ENCODE results near the gene MRPS9.
A peak's percentile ranks its signal among the peaks of the same experiment; 100 is the strongest.

The MRPS9 gene

DNA sequence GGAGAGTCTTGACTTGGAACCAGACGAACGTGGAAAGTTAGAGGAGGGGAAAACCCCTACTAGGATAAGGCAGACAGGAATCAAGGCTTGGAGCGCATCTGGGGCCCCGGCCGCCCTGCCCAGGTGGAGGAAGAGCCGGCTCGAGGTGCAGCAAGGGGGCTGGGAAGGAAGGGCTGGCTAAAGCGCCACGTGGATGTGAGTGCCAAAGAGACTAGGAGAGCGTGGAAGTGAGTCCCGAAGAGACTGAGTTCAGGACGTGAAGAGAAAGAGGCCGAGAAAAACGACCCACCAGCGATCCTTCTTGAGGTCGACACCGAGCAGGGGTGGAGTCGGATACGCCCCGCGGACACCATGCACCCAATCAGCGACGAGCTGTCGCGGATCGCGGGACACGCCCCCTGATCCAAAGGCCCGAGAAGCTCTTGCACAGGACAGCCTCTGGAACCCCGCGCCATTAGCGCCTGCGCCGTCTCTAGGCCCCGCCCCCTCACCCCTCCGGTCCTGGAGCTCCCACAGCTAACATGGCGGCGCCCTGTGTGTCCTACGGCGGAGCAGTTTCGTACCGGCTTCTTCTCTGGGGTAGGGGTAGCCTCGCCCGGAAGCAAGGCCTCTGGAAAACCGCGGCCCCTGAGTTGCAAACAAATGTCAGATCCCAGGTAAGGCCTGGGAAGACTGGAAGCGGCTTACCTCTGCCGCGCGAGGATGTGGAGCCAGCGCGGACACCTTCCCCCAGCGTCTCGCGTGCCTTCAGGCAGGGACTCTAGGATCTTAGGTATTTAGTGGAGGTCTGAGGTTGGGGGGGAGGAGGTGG, at the start of gene MRPS9:
Gene MRPS9, plus strand, starts transcription at position 498 of the 811 bp plus-strand sequence. Its CDS starts 24 bp downstream, at position 522.
- DNase-seq: peak; percentile 97 to 99

DNA sequence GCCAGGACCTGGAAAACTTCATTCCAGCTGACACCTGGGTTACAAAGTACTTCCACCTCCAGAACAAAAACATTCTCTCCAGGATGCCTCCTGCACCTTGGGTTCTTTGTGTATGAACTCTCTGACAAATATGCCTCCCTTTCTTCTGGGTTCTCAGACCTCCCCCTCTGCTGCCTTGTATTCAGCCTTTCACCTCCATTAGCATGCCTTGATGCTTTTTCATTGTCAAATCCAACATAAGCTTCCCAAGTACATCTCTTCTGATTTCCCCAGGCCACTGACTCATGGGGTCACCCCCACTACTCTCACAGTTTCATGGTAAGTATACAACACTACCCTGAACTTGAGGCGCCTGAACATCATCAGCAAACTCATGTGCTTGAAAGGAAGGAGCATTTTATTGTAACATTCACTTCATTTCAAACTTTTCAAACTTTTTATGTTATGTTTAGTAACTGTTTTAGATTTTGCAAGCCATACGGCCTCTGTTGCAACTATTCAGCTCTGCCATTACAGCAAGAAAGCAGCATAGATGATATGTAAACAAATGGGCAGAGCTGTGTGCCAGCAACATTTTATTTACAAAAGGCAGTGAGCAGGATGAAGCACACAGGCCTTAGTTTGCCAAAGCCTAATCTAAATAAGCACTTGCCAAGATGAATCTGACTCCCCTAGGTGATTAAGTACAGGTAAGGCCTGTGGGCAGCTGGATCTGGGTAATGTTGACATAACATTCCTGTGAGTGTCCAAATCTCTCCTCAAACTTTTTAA, 32.5 kb upstream of the MRPS9 start:
- no peak for DNase-seq

DNA sequence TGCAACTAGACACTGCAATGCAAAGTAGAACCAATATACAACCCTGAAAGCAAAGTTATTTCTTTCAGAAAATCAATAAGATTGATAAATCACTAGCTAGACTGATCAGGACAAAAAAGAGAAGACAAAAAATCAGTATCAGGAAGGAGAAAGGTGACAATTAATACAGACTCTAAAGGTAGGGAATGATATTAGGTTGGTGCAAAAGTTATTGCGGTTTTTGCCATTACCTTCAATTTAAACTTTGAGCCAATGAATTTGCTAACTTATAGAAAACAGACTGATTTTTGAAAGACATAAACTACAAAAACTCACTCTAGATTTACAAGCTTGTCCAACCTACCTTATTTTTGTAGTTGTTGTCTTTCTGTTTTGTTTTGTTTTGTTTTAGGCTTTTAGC, 30.5 kb upstream of the MRPS9 start:
- no peak for DNase-seq

DNA sequence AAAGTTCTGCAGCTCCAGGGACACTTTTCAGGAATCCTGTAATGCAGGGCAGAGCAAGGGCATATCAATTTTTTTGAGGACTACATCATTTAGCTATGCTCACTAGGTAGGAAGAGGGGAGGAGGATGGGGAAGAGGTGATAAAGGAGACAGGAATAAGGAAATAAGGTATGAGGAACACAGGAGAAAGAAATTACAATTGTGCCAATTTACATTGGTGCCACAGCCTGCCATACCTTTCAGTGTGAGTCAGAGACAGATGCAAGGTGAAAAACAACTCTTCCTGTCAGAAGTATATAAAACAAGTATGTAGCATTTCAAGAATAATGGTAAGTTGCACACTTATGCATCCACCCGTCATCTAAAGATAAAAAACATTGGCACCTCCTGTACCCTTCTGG, 5.4 kb upstream of the MRPS9 start:
- no peak for DNase-seq

DNA sequence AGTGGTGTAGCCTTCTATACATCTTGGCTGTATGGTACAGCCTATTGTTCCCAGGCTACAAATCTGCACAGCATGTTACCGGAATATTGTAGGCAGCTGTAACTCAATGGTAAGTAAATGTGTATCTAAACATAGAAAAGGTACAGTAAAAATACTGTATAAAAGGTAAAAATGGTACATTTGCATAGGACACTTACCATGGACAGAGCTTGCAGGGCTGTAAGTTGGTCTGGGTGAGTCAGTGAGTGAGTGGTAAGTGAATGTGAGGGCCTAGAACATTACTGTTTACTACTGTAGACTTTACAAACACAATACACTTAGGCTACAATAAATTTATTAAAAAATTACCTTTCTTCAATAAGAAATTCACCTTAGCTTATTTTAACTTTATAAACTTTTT, 3.7 kb upstream of the MRPS9 start:
- DNase-seq: no peak

DNA sequence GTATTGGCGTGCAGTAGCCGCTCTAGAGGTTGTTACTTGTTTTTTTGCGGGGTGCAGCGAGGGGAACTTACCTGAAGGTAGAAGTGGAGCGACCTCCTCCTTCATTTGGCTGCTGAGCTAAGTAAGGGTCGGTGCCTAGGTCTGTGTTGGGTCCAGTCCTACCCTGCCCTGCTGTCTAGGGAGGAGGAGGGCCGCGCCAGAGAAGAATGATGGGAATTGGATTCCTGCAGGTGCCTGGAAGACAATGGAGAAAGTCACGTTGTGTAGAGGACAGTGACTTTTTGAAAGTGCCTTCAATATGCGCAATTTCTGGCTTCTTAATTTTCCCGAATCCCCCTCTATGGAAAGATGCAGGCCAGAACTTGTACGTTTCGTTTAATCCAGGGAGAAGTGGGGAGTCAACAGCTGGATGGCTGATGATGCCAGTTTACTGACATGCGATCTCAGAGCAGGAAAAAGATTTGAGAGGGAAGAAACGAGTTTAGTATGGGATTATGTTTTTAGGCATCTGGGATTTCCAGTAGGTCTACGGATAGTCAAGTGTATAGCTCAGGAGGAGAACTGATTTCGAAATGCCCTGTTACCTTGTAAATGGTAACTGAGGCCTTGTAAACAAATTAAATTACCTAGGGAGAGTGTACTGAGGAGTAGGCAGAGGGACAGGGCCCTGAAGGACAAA, 653 bp downstream of the MRPS9 start:
- no peak for DNase-seq

DNA sequence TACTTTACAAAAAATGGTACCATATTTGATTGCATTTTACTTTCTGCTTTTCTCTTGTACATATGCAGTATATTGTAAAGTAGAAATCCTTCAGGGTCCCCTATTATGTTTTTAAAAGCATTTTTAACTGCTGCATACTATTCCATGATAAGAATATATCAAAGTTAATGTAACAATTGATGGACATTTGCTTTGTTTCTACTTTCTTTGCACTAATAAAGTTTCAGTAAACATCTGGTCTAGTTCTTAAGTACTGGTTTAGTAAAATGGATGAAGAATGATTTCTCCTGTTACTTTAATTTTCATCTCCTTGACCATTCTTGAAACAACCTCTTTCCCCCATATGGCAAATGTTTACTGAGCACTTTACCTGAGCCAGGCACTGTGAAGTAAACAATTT, 1.7 kb downstream of the MRPS9 start:
- no peak for DNase-seq

DNA sequence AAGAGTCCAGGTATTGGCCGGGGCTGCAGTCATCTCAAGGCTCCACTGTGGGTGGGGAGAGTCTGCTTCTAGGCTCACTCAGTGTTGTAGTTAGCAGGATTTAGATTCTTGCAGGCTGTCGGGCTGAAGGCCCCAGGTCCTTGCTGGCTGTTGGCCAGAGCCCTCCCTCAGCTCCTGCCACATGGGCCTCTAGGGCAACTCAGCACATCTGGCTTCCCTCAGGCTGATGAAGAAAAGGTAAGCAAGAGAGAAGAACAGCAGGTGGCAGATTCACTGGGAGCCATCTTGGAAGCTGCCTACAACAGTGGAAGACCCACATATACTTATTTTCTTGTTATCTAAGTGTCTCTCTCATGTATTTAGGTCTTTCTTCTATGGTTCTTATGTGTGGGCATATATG, 4.3 kb downstream of the MRPS9 start:
- DNase-seq: no peak

DNA sequence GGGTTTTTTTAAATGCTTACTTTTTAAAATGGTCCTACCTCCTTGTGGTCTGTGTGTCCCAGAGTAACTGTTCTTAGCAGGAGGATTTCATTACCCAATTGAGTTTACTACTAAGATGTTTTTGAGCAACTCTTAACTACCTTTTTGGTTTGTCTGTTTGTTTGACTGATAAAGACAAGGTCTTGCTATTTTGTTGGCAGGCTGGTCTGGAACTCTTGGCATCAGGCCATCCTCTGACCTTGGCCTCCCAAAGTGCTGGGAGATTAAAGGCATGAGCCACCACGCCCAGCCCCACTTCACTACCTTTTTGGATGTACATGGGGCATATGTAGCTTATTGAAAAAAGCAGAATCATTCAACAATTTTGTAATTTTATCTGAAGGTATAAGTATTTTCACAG, 14.9 kb downstream of the MRPS9 start:
- DNase-seq: no peak

DNA sequence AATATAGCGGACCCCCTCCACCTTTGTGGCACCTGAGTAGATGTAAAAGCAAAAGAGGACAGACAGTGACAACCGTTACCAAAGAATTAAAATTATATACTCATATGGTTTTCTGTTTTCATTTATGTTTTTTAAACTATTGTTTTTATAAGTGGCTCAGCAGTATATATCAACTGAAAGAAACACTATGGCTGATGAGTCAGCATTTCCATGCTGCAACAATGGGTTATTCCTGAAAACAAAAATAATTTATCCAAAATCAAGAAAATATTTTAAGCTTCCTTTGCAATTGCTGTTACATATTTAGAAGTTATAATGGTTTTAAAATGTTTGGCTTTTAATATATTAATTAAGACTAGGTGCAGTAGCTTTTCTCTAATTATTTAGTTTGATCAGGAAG, 17.7 kb downstream of the MRPS9 start:
- no peak for DNase-seq

DNA sequence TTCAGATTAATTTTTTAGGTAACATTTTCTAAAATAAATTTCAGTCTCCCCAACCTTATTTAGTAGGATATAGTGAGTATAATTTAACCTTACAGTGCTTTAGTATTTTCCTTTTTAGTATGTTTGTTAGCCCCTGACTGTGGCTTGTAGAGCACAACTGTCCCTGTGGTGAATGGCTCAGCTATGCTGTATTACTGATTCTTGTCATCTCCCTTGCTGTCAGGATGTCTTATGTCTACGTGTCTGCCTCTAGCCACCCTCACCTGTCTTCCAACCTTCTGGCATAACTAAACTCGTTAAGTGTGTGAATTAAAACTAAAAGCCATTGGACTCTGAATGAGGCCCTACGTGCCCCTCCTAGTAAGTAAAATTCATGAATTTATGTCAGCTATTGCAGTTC, 18.4 kb downstream of the MRPS9 start:
- DNase-seq: no peak

DNA sequence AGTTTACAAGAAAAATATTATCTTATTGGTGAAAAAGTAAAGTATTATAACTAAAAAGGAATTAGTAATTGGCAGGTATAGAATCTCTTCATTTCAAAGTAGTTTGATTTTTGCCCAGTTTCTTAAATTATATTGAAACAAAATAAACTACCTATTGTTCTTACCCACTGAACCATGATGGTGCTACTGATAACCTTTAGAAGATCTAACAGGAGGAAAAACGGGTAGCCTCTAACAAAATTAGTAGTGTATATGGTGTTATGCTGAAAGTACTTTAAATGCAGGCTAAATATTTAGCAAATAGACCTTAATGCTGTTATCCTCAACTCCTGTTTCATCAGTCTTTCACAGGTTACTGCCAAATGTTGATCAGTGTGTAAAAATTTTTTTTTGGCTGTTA, 19.1 kb downstream of the MRPS9 start:
- DNase-seq: no peak

DNA sequence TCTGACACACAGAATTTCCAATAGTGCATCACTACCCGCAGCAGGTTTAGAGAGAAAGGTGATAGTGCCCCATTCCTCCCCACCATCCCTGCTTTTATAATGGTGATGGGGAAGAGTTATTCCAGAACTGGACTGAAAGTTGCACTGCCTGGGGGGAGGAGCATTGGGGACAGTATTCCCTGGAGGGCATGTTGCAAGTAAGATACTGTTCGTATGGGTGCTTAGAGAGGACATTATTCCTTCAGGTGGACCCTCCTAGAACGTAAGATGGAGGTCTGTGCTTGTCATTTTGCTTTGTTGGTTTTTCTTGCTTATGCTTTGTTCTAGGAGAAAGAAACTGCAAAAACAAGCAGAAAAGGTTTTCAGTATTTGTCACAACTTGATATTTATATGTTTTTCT, 23.7 kb downstream of the MRPS9 start:
- no peak for DNase-seq

DNA sequence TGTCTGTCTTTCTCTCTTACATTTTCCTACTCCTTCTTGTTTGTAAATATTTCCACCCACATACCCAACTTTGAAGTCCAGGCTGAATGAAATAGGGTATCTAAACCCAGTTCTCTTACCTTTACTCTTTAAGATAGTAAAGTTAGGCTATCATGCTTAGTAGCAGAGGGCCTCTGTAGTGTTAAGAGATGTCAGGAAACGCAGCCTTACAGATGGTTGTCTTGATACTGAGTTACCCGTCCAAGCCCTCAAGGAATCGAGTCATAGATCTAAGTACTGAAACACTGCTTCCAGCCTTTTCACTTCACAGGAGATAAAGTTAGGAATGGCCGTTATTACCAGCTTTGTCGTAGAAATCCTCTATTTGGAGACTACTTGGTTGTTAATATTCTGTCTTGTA, 24.3 kb downstream of the MRPS9 start:
- no peak for DNase-seq

DNA sequence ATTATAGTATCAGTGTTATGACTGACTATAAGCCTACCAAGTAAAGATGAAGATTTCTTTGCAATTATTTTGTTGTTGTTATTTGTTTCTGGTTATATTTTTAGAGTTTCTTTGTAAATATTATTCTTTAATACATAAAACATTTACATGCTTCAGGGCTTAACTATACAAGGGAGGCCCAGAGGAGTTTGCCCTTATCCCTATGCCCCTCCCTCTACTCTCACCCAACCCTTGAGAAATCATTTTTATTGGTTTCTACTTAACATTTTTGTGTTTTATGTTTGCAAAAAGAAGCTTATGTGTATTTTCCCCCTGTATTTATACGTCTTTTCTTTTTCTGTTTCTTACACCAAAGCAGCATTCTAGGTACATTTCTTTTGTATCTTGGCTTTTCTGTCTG, 30.5 kb downstream of the MRPS9 start:
- no peak for DNase-seq

DNA sequence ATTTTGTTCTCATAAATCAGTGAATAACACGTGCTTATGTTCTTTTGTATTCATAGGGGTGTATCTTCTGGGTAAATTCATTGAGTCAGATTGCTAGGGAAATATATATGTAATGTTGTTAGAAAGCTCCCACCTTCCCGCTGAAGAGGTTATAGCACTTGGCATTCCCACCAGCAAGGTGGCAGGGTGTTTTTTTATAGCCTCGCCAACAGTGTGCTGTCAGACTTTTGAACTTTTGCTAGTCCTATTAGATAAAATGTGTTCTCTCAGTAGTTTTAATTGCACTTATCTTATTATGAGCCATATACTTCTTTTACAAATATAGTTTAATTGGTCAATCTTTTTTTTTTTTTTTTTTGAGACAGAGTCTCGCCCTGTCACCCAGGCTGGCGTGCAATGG, 31.0 kb downstream of the MRPS9 start:
- no peak for DNase-seq

DNA sequence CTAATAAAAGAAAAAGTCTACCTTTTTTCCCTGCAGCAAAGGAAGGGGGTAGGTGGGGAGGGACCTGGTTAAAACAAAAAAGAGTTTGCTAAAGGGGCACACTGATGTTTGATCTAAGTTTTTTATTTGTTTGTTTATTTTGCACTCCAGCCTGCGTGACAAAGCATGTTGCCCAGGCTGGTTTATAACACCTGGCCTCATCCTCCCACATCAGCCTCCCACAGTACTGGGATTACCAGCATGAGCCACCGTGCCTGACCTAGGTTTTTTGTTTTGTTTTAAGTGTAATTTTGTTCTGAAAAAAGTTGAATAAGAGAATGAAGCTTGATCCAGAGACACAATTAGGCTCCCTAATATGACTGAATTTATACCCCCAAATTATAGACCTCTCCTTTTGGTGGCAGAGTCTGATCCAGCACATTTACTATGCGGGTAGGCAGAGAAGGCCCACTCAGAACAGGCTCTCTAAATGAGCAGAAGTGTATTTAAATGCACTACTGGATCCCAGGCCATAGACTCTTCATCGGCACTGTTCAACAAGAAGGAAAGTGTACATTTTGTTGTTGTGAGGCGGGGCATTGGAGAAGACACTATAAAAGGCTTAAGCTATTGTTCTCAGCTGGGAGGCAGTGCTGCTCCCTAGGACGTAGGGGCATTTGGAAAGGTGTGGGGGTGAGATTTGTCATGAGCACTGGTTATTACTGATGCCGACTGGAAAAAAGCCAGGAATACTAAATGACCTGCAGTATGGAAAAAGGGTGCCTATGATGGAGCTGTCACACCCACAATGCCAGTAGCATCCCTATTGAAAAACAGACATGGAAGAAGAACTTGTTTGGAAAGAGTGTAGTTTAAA, 32.4 kb downstream of the MRPS9 start:
- no peak for DNase-seq

DNA sequence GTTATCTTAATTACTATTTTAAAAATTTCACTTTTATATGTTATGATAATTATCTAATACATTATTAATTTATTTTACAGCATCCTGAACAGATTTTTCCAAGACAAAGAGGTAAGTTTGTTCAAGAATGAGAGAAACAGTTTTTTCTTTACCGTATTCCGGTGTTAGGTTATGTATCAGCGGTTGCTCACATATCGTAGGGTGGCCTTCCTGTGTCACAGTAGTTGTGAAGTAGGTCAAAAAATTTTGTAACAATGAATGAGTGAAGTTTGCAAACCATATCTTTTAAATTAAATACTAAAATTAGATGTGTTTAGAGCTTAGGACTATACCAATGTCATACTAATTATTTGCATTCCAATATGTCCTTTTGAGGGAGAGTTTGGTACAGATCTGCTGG, 33.5 kb downstream of the MRPS9 start:
- no peak for DNase-seq

DNA sequence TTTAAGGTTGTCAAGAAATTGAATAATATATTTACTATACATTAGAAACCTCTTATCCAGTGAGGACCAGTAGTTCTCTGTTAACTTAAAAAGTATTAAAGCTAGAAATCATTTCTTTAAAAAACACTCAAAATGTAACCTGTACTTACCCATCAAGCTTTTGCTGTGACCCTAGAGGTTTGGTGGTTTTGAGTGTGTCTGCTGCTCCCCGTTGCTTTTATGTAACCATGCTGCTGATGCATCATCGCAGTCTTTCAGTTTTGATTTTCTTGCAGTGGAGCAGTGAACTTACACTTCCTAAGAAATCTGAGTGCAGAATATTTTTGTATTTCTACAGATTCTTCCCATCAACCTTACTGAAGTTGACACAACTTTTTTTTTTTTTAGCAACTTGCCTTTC, 34.2 kb downstream of the MRPS9 start:
- DNase-seq: no peak

DNA sequence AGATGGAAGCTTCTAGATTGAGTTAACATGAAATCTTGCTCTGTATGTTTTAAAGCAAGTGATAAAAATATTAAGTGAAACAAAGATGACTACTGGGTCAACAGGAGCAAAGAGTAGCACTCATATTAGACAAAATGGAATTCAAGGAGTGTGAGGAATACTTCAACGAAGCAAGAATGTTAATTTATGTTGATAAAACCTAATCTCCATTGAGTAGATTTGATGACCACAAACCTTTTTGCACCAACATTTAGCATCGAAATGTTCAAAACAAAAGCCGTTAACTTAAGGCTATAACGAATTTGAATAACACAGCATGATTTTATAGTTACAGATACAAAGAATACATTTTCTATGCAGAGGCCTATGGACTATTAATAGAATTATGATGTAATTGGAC, 35.7 kb downstream of the MRPS9 start:
- no peak for DNase-seq

DNA sequence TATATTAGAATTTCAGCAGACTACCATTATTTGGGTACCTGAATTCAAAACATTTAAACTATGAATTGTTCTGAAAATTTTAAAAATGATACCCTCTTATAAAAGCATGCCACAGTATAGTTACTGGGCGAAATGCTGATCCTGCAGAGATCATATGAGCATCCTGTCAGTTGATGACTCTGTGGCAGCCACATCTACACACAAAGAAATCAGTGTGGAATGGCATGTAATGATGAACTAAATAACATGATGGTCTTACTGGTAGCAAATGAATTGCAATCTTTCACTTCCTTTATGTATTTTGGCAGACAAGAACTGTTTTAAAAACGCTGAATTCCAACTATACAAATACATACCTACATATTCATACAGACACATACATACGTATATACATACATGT, 38.3 kb downstream of the MRPS9 start:
- no peak for DNase-seq

DNA sequence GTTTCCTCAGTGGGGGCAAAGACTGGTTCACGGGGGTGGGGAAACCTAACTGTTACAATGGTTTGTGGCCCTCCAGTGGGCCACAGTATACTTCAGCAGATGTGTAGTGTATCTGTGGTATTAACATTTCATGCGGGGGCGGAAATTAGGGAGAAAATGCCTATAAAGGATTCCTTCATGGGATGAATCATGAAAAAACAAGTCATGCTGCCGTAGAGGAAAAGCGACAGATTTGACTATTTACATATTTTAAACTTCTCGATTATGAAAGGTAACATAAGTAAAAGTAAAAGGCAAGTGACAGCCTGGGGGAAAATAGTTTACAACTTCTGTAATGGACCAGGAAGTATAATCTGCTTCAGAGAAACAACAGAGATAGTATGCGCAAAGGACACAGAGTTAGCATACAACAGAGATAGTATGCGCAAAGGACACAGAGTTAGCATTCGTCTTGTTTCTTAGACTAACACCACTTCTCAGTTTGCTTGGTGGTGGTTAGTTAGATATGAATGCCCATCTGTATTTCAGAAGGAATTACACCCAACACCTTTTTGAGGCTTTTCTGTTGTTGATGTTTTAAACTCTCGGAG, 41.1 kb downstream of the MRPS9 start:
- DNase-seq: no peak

DNA sequence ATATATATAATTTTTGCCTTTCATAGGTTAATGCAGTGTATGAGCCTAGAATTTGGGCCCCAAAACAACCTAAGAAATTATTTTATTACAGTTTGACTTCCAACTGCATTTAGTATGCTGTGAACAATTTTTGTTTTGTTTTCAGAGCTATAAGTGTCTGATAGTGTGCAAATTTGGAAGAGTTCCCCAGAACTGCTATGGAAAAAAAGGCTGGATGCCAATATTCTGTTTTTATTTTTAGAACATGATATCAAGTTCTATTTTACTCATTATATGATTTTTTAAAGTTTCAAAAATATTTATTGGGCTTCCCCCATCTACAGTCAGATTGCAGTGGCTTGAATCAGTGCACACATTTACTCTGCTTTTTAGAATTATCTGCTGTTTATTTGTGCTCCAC, 42.6 kb downstream of the MRPS9 start:
- DNase-seq: no peak

All from hippocampal formation (tissue), 2 donors.